LNCAP (cell line): Measurements from ENCODE around the gene NPAP1.

Source experiments
- TF ChIP-seq, protein P1 (sequence below): fragments of 450-650 bp; IDR thresholded peaks from 2 replicates; pipeline ENCODE4 v1.5.1; 2017; ENCODE audit warnings: mild to moderate bottlenecking

The NPAP1 gene, protein sequence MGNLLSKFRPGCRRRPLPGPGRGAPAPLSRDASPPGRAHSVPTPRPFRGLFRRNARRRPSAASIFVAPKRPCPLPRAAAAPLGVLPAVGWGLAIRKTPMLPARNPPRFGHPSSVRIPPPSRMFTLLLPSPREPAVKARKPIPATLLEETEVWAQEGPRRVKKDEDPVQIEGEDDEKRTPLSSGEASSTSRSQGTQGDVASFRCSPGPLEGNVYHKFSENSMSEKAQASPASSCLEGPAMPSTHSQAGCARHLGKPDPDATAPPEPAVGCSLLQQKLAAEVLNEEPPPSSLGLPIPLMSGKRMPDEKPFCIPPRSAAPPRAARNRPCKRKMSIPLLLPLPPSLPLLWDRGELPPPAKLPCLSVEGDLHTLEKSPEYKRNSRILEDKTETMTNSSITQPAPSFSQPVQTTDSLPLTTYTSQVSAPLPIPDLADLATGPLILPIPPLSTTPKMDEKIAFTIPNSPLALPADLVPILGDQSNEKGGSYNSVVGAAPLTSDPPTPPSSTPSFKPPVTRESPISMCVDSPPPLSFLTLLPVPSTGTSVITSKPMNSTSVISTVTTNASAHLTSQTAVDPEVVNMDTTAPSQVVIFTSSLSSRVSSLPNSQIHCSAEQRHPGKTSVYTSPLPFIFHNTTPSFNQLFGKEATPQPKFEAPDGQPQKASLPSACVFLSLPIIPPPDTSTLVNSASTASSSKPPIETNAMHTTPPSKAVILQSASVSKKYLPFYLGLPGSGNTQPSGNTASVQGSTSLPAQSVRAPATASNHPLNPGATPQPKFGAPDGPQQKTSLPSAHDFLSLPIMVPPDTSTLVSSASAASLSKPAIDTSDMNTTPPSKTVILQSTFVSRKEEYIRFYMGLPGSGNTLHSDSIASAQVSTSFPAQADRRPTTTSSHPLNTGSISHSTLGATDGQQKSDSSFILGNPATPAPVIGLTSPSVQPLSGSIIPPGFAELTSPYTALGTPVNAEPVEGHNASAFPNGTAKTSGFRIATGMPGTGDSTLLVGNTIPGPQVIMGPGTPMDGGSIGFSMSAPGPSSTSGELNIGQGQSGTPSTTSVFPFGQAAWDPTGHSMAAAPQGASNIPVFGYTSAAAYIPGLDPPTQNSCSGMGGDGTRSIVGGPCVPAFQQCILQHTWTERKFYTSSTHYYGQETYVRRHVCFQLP

GRCh38 chr15:24675332-24676144 is at the start of gene NPAP1:
NPAP1 (plus strand) TSS chr15:24675775; CDS start chr15:24675868, 93 bp downstream.
- TF ChIP-seq, protein P1, sequence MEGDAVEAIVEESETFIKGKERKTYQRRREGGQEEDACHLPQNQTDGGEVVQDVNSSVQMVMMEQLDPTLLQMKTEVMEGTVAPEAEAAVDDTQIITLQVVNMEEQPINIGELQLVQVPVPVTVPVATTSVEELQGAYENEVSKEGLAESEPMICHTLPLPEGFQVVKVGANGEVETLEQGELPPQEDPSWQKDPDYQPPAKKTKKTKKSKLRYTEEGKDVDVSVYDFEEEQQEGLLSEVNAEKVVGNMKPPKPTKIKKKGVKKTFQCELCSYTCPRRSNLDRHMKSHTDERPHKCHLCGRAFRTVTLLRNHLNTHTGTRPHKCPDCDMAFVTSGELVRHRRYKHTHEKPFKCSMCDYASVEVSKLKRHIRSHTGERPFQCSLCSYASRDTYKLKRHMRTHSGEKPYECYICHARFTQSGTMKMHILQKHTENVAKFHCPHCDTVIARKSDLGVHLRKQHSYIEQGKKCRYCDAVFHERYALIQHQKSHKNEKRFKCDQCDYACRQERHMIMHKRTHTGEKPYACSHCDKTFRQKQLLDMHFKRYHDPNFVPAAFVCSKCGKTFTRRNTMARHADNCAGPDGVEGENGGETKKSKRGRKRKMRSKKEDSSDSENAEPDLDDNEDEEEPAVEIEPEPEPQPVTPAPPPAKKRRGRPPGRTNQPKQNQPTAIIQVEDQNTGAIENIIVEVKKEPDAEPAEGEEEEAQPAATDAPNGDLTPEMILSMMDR, result no peak

- TF ChIP-seq, protein P1, result no peak
These were observed 48.1 kb upstream of the NPAP1 start for GRCh38 chr15:24627443-24627842.

DNA sequence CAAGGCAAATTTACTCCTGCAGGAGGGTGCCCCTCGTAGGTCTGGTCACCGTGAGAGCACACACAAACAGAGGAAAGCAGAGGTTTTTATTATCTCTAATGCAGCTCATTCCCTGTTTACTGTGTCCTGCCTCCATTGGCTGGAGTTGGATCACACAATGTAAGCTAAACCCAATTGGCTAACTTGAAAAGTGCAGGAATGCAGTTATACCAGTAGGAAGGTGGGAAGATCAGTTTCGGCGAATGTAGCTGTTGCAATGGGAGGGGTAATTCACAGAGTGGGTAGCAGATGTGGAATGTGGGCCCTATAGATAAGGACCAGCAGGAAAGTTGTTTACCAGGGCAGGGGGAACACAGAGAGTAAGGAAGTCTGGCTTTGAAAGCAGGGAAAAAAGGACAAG is 42.5 kb upstream of the NPAP1 start:
- TF ChIP-seq, protein P1, result no peak

DNA sequence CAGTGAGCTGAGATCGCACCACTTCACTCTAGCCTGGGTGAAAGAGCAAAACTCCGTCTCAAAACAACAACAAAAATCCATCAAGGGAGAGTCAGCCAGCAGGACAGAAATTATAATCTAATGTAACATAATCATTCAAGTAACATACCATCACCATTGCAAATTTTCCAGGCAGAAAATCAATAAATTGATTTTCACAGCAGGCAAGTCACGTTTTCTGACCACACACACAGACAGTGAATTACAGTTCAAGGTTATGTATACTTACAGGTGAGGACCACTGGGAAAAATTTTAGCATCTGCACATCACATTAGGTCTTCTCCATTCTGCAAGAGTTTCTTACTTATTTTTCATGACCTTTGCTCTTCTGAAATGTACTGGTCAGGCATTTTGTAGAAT is 29.9 kb upstream of the NPAP1 start:
- TF ChIP-seq, protein P1, result no peak

- TF ChIP-seq, protein P1, result no peak
These were observed 16.0 kb upstream of the NPAP1 start for GRCh38 chr15:24659622-24660021.

DNA sequence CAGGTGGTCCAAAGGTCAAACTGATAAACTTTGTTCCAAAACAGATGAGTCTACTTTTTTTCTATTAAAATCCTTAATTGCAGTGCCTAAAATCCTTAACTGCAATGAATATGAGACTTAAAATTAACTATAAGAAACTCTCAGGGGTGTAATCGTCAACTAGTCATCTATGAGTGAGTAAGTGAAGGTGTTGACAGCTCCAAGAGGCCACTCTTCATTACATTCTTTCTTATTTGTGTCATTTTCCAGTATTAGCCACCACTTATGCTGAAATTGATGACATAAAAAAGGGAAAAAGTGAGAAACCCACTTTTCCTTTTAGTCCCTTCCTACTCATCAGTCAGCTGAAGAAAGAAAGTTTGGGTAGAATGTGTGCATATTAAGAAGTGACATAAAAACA is 12.6 kb upstream of the NPAP1 start:
- TF ChIP-seq, protein P1, result no peak
